SIG-M5 treated with dmso at 0.1 percent for 504 hours (cell line): ENCODE data around the gene KCND3.

Experiments
- DNase-seq: peaks from one replicate; lab custom pipeline; 2025; ENCODE audit not compliant: unreplicated experiment; lab: John Stamatoyannopoulos, UW

KCND3 gene

DNA sequence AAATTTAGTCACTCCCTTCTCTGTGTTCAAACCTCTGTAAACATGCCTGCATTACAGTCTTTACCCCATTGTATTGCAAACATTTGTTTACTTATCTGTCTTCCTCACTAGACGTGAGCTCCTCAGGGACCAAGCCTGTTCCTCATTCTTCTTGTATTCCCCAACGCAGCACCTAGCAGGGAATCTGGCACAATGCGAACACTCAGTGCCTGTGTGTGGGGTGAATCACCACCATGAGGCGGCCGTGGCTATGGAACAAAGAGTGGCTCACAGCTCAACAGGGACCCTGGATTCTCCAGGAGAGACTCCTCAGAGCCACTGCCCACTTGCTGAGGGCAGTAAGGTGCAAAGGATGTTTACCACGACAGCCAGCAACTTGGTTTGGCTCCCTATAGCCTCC, 137.9 kb downstream of the KCND3 start:
- no peak for DNase-seq

DNA sequence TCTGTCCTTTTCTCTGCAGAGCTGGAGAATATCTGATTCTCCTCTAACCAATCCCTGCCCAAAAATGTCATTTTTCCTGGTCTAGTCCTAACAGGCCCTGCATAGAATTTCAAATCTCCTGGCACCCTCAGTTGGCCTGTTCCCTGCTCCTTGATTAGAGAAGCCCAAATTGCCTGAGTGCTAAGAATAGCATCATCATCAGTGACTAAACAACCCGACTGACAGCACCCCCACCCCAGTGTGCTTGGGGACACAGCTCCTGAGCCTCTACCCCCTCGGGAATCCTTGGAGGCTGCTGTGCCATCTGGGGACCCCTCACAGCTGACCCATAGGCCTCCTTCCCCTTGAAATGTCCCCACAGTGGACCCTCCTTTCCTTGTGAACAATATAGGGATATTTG, 139.4 kb downstream of the KCND3 start:
- DNase-seq: no peak

DNA sequence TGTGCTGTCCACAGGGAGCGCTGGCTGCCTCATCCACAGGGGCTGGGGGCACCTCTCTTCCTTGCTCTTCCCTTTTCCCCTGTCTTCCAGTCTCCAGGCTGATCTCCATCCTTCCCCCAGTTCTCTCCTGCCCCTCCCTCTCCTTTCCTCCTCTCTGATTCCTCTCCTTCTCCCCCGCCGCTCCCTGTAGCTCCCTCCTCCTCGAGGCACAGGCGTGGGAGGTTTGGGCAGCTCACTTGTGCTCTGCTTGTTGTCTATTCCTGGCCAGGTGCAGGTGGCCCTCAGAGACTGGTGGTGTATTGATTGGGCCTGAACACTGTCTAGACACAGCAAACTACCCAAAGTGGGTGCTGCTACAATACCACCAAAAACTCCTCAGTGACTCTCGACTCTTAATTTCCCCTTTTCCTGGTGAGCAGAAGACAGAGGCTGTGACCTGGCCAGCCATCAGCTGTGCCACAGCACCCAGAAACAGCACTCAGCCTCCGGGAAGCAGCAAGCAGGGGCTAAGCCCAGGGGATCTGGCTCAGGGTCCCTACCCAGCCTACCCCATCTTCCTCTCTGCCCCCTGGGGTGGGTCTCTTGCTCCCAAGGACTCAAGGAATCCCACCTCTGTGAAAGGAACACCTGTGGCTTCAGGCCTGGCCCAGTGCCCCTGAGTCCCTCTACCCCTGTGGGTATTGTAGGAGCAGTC, 140.5 kb downstream of the KCND3 start:
- DNase-seq: no peak

DNA sequence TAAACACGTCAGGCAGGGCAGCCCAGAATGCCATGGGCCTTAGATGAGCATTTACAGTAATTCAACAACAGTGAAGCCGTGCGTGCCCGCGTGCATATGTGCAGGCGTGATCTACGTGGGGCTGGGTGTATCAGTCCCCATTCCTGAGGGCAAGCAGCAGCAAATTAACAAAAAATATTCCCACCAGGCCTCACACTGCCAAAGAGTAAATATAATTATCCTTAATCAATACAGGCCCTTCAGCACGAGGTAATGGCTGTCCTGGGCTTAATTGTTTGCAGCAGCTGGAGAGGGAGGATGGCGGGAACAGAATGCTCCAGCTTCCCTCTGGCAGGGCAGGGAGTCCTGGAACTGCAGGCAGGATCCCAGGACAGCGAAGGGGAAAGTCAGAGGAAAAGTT, 142.0 kb downstream of the KCND3 start:
- no peak for DNase-seq

DNA sequence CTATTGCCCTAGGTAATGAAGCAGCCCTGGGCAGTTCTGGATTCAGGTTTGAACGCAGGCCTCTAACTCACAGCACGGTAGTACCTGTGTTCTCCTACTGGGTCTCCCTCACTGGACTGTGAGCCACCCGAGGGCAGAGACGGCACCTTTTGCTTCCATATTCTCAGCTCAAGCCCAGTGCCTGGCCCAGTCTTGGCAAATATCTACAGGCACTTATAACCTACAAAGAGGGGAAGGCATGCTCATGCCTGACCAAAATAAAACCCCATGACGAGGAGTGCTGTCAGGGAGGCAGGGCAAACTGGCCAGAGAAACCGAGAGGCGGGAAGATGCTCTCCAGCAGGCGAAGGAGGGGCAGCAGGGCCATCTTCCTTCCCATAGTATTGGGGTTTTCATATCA, 142.6 kb downstream of the KCND3 start:
- no peak for DNase-seq

DNA sequence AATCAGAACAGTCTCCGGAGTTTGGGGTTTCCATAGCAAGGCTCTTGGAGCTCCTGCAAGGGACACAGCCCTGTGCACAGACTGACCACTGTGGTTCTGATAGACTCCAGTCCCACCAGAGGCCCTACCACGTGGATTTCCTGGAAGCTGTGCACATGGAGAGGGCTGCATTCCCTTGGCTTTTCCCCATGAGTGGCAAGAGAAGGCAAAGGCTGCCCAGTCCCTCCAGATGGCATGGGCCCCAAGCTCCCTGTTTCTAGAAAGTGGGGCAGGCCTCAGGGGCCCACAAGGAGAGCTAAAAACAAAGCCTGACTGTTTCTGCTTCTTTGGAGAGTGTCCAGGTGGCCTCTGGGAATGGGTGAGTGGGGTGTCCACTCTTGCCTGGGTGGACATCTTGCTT, 146.3 kb downstream of the KCND3 start:
- no peak for DNase-seq

DNA sequence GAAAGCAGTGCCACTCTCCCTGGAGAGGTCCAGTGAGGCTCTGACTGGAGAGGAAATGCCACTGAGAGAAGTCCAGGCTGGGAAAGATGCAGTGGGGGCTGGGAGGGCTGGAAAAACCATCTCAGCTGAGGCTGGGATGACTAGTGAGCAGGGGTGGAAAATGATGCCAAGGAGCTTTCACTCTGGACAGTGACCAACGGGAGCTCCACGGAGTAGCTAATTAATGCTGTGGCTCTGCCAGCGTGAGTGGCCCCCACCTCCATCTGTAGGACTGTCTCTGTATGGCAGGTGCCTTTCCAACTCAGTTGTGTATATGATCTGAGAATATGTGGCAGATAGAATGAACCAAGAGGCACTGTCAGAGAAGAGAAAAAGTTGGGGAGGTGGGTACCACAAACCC, 147.1 kb downstream of the KCND3 start:
- DNase-seq: no peak

DNA sequence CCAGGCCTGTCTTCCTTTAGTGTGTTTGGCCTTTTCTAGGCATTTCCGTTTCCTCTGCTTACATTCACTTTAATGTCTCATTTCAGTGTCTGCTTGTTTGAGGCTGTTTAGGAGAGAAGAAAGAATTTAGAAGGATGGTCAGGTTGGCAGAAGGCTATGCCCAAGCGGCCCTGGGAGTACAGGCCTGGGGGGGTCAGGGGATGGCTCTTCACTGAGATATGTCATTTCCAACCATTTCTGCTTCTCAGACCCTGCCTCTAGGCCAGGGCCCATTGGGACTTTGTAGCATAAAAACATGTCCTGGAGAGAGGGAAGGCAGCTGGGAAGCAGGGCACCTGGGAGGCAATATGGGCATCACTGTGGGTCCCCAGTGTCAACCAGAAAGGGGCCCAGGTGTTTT, 147.7 kb downstream of the KCND3 start:
- DNase-seq: no peak

DNA sequence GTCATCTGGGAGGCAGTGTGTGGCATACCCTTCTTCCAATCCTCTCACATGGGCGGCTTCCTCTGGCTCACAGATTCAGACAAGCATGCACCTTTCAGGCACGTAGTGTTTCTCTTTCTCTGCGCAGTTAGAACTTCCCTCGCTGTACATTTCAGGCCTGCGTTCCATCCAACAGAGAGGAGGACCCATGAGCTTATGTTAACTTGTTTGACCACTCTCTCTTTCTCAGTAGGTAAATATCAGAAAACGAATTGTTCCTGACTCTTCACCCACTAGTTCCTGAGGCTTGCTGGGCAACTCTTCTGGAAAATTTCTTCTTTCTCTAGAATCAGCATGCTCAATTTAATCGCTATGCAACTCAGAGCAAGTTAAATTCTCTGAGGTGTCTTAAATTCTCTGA, 148.3 kb downstream of the KCND3 start:
- no peak for DNase-seq

DNA sequence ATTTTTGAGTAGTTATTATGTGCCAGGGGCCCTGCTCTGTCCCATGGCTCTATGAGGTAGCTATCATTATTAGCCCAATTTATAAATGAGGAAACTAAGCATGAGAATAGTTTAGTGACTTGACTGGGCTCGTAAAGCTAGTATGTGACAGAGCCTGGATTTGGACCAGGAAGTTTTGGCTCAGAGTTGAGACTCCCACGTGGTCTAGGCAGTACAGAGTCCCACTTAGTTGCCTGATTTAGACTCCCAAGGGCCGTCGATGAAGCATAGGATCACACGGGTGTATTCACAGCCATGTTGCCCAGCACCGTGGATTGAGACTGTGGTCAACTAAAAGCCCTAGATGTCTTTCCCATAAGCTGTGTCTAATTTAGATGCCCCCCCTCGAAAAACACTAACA, 152.1 kb downstream of the KCND3 start:
- no peak for DNase-seq

DNA sequence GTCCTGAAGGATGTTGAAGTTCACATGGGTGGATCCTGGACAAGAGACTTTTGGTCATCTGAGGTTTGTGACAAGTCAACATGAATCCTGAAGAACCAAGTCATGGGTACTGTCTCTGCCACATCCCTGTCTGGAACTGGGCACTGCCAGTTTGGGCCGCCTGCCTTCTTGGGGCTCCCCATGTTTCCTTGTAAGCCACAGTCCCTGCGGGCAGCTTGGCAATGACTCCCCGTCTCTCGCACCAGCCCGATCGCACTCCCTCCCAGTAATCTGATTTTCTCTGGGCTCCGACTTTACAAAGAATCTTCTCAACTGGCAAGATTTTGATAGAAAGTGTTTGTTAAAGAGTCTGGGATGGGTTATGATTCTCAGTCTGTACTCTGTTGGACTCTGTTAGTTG, 153.4 kb downstream of the KCND3 start:
- DNase-seq: no peak

DNA sequence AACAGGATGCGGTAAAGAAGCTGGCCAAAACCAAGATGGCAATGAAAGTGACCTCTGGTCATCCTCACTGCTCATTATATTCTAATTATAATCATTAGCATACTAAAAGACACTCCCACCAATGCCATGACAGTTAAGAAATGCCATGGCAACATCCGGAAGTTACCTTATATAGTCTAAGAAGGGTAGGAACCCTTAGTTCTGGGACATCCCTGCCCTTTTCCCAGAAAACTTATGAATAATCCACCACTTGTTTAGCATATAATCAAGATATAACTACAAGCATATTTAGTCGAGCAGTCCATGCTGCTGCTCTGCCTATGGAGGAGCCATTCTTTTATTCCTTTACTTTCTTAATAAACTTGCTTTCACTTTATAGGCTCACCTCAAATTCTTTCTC, 154.0 kb downstream of the KCND3 start:
- no peak for DNase-seq

DNA sequence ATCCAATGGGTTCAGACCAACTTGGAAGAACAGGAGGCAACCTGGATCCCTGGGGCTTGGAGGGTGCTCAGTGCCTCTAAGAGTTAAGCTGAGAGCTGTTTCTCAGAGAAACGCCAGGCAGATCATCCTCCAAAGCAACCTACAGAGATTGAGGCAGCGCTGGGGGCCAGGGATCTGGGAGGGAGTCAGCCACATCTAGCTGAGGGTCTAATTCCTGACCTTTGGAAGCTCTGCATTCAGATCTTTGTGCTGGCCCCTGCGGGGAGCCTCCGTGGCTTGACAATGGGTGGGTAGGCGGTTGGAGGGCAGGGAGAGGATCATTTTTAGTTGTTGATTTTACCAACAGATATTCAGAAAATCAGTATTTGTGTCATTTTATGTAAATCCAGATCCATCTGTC, 154.5 kb downstream of the KCND3 start:
- no peak for DNase-seq

DNA sequence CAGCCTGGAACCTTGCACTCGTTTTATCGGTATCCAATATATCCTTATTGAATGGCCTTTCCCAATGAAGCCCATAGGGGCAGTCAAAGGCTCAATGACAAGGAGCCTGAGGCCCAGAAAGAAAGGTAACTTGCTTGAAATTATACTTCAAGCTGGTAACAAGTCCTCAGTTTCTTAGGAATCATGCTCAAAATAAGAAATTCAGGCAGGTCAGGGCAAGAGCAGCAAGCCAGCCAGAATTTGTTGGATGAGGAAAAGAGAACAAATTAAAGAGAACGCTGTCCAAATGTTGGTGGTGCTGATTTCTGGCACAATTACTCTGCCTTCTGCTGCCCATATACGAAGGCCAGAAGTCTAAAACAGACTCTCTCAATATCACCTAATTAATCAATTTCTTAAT, 156.1 kb downstream of the KCND3 start:
- DNase-seq: no peak

DNA sequence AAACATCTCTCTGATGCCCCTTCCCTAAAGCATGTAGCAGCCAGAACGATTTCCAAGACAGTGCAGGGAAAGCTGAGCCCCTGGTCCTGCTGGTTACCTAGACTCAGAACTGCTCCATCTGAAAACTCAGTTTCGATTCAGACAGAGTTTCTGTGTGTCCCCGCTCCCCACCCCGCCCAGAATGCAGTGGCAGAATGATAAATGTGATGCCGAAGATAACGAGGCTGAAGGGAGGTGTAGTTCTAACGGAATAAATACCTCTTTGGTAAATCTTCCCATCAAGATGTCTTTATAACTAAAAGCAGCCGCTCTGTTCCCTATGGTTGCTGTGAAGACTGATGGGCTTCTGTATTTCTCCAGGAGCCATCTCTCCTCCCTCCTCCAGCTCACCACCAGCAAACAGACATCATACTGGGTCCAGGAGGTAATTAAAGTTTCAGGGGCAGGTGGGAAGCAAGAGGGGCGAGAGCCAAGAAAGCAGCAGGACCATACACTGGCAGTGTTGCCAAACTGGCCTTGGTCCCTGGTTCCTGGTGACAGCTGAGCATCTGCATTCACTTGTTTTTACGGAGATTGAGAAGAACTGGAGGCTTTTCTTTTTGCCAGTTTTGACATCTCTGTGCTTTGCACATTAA, 156.8 kb downstream of the KCND3 start:
- DNase-seq: no peak

DNA sequence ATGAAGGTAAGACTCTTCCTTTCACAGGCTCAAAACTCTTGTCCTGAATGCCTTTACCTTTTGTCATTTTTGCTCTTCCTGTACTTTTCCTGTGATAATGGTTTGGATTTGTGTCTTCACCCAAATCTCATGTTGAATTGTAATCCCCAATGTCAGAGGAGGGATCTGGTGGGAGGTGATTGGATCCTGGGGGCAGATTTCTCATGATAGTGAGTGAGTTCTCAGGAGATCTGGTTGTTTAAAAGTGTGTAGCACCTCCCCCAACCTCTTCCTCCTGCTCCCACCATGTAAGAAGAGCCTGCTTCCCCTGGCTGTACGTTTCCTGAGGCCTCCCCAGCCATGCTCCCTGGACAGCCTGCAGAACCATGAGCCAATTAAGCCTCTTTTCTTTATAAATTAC, 158.3 kb downstream of the KCND3 start:
- DNase-seq: no peak

DNA sequence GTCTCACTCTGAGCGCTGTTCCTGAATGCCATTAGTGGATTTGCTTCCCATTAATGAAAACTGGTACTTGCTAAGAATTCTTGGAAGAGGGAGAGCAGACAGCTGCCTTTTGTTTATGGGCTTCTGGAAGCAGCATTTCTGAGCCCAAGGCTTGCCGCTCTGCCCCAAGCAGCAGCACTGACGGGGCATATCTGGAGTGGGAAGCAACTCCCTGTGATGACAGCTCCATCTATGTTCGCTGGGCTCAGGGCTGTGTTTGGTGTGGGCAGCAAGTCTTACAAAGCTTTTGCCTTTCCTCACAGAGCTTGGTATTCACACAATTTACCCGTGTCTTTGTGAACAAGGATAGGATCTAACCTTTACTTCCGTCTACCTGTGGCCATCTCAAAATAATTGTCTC, 161.5 kb downstream of the KCND3 start:
- DNase-seq: no peak

DNA sequence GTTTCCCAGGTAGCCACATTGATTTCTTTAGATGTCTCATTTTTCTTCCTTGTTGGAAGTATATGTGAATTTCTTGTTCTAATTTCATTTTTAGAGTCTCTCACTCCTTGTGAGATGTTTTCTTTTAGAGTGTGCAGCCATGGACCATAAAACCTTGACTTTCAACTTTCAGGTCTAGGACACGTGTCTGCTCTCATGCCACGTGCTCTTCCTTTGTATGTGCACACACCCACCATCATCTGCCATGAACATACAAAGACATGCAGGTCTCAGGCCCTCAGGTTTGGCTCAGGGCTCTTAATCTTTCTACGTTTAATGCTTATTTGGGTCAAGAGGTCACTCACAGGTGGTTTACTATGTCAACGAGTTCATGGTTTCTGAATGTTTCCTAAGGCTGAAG, 163.2 kb downstream of the KCND3 start:
- no peak for DNase-seq

DNA sequence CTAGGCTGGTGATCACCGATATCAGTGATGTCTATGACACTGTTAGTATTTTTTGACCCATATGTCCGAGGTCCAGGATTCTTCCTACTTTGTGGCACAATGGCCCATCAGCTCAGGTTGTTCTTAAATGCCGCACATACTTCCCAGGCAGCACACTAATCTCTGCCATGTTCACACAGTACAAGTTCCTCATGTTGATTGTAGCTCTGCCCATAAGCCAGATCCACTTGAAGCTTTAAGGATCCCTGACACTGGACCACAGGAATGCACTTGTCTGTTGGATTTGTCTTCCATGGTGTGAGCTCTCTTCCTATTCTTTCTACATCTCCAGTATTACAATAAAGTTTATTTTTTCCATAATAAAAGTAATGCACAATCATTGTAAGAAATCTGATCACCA, 164.3 kb downstream of the KCND3 start:
- DNase-seq: no peak

DNA sequence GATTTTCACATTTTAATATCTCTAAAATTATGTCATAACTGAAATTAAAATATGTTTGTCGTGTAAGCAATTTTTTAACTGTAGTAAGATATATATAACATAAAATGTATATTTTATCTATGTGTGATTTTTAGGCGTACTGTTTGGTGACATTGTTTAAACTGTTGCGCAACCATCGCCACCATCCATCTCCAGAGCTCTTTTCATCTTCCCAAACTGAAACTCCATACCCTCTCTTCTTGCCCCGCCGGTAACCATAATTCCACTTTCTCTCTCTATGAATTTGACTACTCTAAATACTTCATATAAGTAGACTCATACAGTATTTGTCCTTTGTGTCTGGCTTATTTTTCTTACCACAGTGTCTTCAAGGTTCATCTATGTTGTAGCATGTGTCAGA, 167.3 kb downstream of the KCND3 start:
- DNase-seq: no peak

DNA sequence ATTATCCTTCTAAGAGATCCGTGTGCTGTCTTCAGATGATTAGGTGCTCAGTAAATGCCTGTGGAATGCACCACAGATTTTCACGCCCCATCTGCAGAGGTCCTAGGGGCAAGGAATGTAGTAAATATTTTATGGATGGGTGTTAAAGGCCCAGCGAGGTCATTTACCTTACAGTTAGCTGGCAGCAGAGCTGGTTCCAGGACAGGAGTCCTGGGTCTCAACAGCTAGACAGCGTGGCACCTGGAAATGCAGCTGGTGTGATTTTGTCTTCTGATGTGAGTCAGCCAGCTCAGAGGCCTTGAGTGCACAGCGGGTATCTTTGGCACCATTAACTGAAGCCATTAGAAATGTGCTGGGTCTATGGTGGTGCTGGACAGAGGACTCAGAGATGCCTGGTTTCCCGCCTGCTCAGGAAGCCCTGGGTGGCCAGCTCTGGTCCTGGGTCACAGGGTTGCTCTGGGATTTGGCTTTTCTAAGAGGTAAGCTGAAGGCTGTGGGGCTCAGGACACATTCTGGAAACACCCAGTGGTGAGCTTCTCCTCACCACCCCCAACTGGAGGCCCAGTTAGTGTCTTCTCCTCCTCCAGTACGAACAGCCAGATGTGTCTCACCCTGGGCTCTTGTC, 168.2 kb downstream of the KCND3 start:
- no peak for DNase-seq

DNA sequence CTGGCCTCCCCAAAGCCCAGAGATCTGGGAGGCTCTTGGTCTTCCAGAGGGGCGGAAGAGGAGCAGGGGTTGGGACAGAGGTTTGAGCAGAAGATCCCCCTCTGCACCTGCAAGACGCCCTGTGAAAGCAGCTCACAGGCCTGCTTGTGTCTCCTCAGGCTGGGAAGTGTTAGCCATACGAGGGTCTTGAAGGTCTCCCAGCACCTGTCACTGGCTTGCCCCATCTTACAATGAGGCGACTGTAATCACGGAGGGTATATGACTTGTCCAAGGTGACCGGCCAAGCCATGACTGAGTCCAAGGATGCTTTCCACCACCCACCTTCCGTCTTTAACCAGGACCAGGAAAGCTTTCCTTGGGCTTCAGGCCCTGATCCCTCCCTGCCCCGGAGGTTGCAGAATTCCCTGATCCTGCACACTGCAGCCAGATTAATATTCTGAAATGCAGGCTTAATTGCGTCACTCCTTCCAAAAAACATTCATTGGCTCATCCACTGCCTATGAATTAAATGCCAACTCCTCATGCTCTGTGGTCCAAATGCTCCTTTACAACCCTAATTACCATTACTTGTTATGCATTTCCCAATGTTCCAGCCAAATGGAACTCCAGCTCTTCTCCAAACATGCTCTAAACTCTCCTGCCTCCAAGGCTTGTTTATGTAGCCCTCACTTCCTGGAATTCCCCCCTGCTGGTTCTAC, 169.8 kb downstream of the KCND3 start:
- no peak for DNase-seq
